AG08396 (cell line): ENCODE data around the gene TMEM52.
A peak's percentile ranks its signal among the peaks of the same experiment; 100 is the strongest.

Source experiments
- DNase-seq: peaks from one replicate; pipeline ENCODE4 v3.0.0; 2012; ENCODE audit warnings: low spot score, mixed read lengths

The TMEM52 gene

GRCh38 chr1:1918901-1919303 is at the start of gene TMEM52:
Gene TMEM52, minus strand, starts transcription at chr1:1919279. Its CDS starts 14 bp downstream, at chr1:1919265.
- no peak for DNase-seq

GRCh38 chr1:1967879-1968278 is 48.8 kb upstream of the TMEM52 start:
- no peak for DNase-seq

- DNase-seq = no peak
Measured at GRCh38 chr1:1967151-1967550, 48.1 kb upstream of the TMEM52 start.

- no peak for DNase-seq
Measured at GRCh38 chr1:1966071-1966740, 47.1 kb upstream of the TMEM52 start.

- no peak for DNase-seq
Measured at GRCh38 chr1:1965546-1965945, 46.5 kb upstream of the TMEM52 start.

- DNase-seq = no peak
Measured at GRCh38 chr1:1964811-1965210, 45.7 kb upstream of the TMEM52 start.

GRCh38 chr1:1963570-1963969 is 44.5 kb upstream of the TMEM52 start:
- no peak for DNase-seq

- no peak for DNase-seq
Measured at GRCh38 chr1:1962752-1963151, 43.7 kb upstream of the TMEM52 start.

- no peak for DNase-seq
Measured at GRCh38 chr1:1960480-1961196, 41.6 kb upstream of the TMEM52 start.

- peak; percentile 89 for DNase-seq
Measured at GRCh38 chr1:1959840-1960479, 40.9 kb upstream of the TMEM52 start.

- no peak for DNase-seq
Measured at GRCh38 chr1:1959459-1959839, 40.4 kb upstream of the TMEM52 start.

- DNase-seq = no peak
Measured at GRCh38 chr1:1958071-1958541, 39.0 kb upstream of the TMEM52 start.

- DNase-seq = no peak
Measured at GRCh38 chr1:1957533-1957961, 38.5 kb upstream of the TMEM52 start.

- DNase-seq = no peak
Measured at GRCh38 chr1:1956586-1957532, 37.8 kb upstream of the TMEM52 start.

- no peak for DNase-seq
Measured at GRCh38 chr1:1956101-1956500, 37.0 kb upstream of the TMEM52 start.

GRCh38 chr1:1955621-1956094 is 36.6 kb upstream of the TMEM52 start:
- no peak for DNase-seq

GRCh38 chr1:1954831-1955441 is 35.9 kb upstream of the TMEM52 start:
- DNase-seq = no peak

- DNase-seq = no peak
Measured at GRCh38 chr1:1954015-1954414, 34.9 kb upstream of the TMEM52 start.

GRCh38 chr1:1950940-1951339 is 31.9 kb upstream of the TMEM52 start:
- DNase-seq = no peak

- DNase-seq = no peak
Measured at GRCh38 chr1:1948783-1949182, 29.7 kb upstream of the TMEM52 start.

- no peak for DNase-seq
Measured at GRCh38 chr1:1947493-1947892, 28.4 kb upstream of the TMEM52 start.
